Spleen (tissue), 11 donors: ENCODE results near the gene LGALS12. TPM values are rescaled to one million over a fixed set of nuclear protein-coding genes. Genes with fewer than 3 reads are reported as not detected.
A peak's percentile ranks its signal among the peaks of the same experiment; 100 is the strongest.

ENCODE experiments used
- DNase-seq: peaks from one replicate; pipeline ENCODE4 v3.0.0-alpha.2; 2020
- H3K27ac ChIP-seq, 8 donors: fragments of 200-600 bp; sonication (generic) in 7 of 8; 1 replicate in 4 of 8; 2 replicates in 4 of 8; pipeline versions ENCODE4 v1.5.0 to v1.8.0; 2016 to 2021; ENCODE audit warnings: inconsistent platforms in 4 of 8, mild to moderate bottlenecking in 4 of 8, moderate library complexity in 1 of 8
- H3K27me3 ChIP-seq, 7 donors: fragments of 200-600 bp; sonication (generic) in 6 of 7; replicated peaks in 1 of 7; 1 replicate in 4 of 7; 2 replicates in 3 of 7; pipeline versions ENCODE4 v1.5.0 to v1.8.0; 2016 to 2021; ENCODE audit warnings: inconsistent platforms in 3 of 7, mild to moderate bottlenecking in 1 of 7
- H3K36me3 ChIP-seq, 6 donors: fragments of 200-600 bp; sonication (generic) in 5 of 6; 1 replicate in 4 of 6; 2 replicates in 2 of 6; pipeline versions ENCODE4 v1.5.0 to v1.8.0; 2016 to 2021; ENCODE audit warnings: inconsistent platforms in 2 of 6
- H3K4me1 ChIP-seq, 6 donors: fragments of 200-600 bp; sonication (generic) in 5 of 6; 1 replicate in 3 of 6; 2 replicates in 3 of 6; pipeline versions ENCODE4 v1.5.0 to v1.8.0; 2016 to 2021; ENCODE audit warnings: inconsistent platforms in 3 of 6
- H3K4me3 ChIP-seq, 8 donors: fragments of 200-600 bp; sonication (generic) in 7 of 8; 1 replicate in 4 of 8; 2 replicates in 4 of 8; pipeline versions ENCODE4 v1.5.0 to v1.8.0; 2016 to 2021; ENCODE audit warnings: inconsistent platforms in 4 of 8, mild to moderate bottlenecking in 4 of 8, moderate library complexity in 2 of 8
- H3K9me3 ChIP-seq, 8 donors: fragments of 200-600 bp; sonication (generic) in 7 of 8; 1 replicate in 4 of 8; 2 replicates in 4 of 8; pipeline versions ENCODE4 v1.5.0 to v1.8.0; 2016 to 2021; ENCODE audit warnings: inconsistent platforms in 4 of 8
- POLR2A ChIP-seq, 3 donors: fragments of 450-650 bp; IDR thresholded peaks; one replicate each; pipeline ENCODE4 v1.5.1; 2017; ENCODE audit warnings: antibody characterized with exemption in 3 of 3, mild to moderate bottlenecking in 1 of 3
- POLR2AphosphoS5 ChIP-seq, 3 donors: sonication (generic); formaldehyde crosslinking; IDR thresholded peaks; one replicate each; pipeline ENCODE4 v1.5.1; 2017; ENCODE audit warnings: antibody characterized with exemption in 3 of 3
- WGBS, 5 donors: extraction: QIAGEN DNeasy Blood & Tissue Kit in 3 of 5; methylation state at CpG; one replicate each; pipeline versions ENCODE4 v1.1.5 to v1.1.7; 2013 to 2018; 5-methylcytosine and 5-hydroxymethylcytosine counted together
- intact Hi-C: fragments of 100-400 bp; cut with DNase I; formaldehyde crosslinking; loops from one replicate; pipeline ENCODE4 v1.15.0; 2023; ENCODE audit warnings: low total_unique reads
- polyA plus RNA-seq, 3 donors: library from polyadenylated mRNA; stranded (reverse); fragments of 200-250 nt; gene quantifications; one replicate each; pipeline ENCODE4 v1.2.1, GENCODE V29; 2013
- total RNA-seq, 7 donors: library from RNA; depleted of rRNA in 3 of 7; stranded (reverse); fragments of >200 nt in 3 of 7; fragmentation: NEBNext Ultra II Directional in 4 of 7; extraction: Animal tissue kit (Norgen Biotek cat#: 25700) in 4 of 7; gene quantifications; one replicate each; pipeline versions ENCODE4 v1.1.0 to v1.2.1, GENCODE V29; 2016 to 2021
- TF ChIP-seq, protein P1 (sequence below), 11 experiments: fragments of 200-600 bp in 7 of 11; fragments of 450-650 bp in 4 of 11; sonication (generic) in 4 of 11; IDR thresholded peaks in 8 of 11; conservative IDR thresholded peaks in 3 of 11; 1 replicate in 7 of 11; 2 replicates in 4 of 11; pipeline versions ENCODE4 v1.4.0 to v1.8.0; 2016 to 2021; ENCODE audit warnings: antibody characterized with exemption in 11 of 11, inconsistent platforms in 4 of 11, mild to moderate bottlenecking in 1 of 11
- donor health status: healthy with polysubstance abuse.
- donor health status: DM: no; HTN: no; CAD: no; lungs with moderate emphysema.
- donor health status: DM: no; HTN: no; CAD: no.
- donor health status: Bipolar disorder and iron deficiency.
- donor health status: healthy.
- donor health status: DM: no; HTN: no; CAD: no.
- donor health status: DM: yes; HTN: yes; CAD: no.

LGALS12 gene
- total and polyA plus RNA-seq, 10 donors = 0.24 to 3.5 (median 0.95) TPM; not detected in 1

DNA sequence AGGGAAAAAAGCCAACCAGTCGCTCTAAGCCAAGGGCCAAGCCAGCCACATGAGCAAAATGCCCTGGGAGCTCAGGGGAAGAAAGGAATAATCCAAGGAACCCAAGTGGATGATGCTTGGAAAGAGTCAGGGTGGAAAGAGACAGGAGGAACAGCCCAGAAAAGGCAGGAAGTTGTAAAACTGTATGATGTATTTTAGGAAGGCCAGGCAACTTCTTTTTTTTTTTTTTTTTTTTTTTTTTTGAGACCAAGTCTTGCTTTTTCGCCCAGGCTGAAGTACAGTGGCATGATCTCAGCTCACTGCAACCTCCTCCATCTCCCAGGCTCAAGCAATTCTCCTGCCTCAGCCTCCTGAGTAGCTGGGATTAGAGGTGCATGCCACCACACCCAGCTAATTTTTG lies 1.6 kb downstream of the LGALS12 start:
- intact Hi-C loops = no loop called here
- Histone ChIP-seq H3K27ac (peak overlapping the region in 3 of 8 donors; percentile 15 to 79 (median 67)), H3K36me3 (peaks cover 0 to 31% (median 0%) of the 10 kb centered on the region in 6 donors), H3K4me3 (no peak overlapping the region), H3K9me3 (no peaks in the 10 kb centered on the region), H3K4me1 (peaks cover 4 to 64% (median 37%) of the 10 kb centered on the region in 6 donors), H3K27me3 (peaks cover 0 to 11% (median 0%) of the 10 kb centered on the region in 7 donors)
- TF ChIP-seq POLR2AphosphoS5 (IDR thresholded peaks at IDR 0.05) (no peak), POLR2A (IDR thresholded peaks at IDR 0.05) (no peak)
- TF ChIP-seq, protein P1, sequence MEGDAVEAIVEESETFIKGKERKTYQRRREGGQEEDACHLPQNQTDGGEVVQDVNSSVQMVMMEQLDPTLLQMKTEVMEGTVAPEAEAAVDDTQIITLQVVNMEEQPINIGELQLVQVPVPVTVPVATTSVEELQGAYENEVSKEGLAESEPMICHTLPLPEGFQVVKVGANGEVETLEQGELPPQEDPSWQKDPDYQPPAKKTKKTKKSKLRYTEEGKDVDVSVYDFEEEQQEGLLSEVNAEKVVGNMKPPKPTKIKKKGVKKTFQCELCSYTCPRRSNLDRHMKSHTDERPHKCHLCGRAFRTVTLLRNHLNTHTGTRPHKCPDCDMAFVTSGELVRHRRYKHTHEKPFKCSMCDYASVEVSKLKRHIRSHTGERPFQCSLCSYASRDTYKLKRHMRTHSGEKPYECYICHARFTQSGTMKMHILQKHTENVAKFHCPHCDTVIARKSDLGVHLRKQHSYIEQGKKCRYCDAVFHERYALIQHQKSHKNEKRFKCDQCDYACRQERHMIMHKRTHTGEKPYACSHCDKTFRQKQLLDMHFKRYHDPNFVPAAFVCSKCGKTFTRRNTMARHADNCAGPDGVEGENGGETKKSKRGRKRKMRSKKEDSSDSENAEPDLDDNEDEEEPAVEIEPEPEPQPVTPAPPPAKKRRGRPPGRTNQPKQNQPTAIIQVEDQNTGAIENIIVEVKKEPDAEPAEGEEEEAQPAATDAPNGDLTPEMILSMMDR (IDR thresholded peaks at IDR 0.05 in 8 of 11, conservative IDR thresholded peaks at IDR 0.05 in 3 of 11) = no peak
- WGBS, 5 donors = 47 to 83% (median 79%) methylated on average over 2 of the region's 2 CpGs
- DNase-seq = no peak

DNA sequence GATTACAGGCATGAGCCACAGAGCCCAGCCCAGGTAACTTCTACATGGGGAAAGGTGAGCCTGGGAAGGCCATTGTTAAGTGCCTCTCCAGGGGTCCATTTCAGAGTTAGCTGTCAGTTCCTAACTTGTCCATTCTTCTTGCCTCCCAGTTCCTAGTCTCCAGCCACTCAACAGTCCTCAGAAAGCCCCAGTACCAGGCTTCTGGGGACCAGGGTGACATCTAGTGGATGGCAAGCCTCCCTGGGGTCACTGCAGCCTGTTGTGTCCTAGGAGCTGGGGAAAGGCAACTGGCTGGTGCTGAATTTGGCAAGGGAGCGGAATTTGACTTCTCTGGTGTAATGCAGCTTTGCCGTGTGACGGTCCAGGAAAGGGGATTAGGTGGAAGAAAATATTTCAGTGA lies 2.1 kb downstream of the LGALS12 start:
- no peak overlapping the region for H3K4me3 ChIP-seq
- TF ChIP-seq, protein P1 (IDR thresholded peaks at IDR 0.05 in 8 of 11, conservative IDR thresholded peaks at IDR 0.05 in 3 of 11) = peak in 4 of 11 experiments; percentile 17 to 29 (median 22)
- TF ChIP-seq POLR2AphosphoS5 (IDR thresholded peaks at IDR 0.05) = no peak
- intact Hi-C loops = no loop called here
- H3K27me3 ChIP-seq = peaks cover 0 to 11% (median 0%) of the 10 kb centered on the region in 7 donors
- peaks cover 4 to 59% (median 35%) of the 10 kb centered on the region in 6 donors for H3K4me1 ChIP-seq
- H3K36me3 ChIP-seq = peaks cover 0 to 36% (median 0%) of the 10 kb centered on the region in 6 donors
- DNase-seq = no peak
- WGBS, 5 donors = 79 to 91% (median 86%) methylated on average over 3 of the region's 3 CpGs
- peak overlapping the region in 1 of 8 donors; percentile 79 for H3K27ac ChIP-seq
- H3K9me3 ChIP-seq = no peaks in the 10 kb centered on the region

DNA sequence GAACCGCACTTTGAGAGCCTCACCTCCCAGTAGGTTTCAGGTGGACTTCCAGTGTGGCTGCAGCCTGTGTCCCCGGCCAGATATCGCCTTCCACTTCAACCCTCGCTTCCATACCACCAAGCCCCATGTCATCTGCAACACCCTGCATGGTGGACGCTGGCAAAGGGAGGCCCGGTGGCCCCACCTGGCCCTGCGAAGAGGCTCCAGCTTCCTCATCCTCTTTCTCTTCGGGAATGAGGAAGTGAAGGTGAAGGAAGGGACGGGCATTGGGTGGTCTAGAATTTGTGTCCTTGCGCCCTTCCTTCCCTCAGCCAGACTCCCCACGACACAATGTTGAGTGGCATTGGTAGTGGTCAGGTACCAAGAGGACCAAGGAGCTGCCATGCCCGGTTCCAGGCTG lies 2.9 kb downstream of the LGALS12 start:
- no peaks in the 10 kb centered on the region for H3K9me3 ChIP-seq
- intact Hi-C loops = no loop called here
- TF ChIP-seq POLR2AphosphoS5 (IDR thresholded peaks at IDR 0.05) = no peak
- TF ChIP-seq POLR2A (IDR thresholded peaks at IDR 0.05) = no peak
- TF ChIP-seq, protein P1 (IDR thresholded peaks at IDR 0.05 in 8 of 11, conservative IDR thresholded peaks at IDR 0.05 in 3 of 11) = no peak
- H3K27ac ChIP-seq = no peak overlapping the region
- WGBS, 5 donors = 65 to 79% (median 69%) methylated on average over 8 to 12 of the region's 12 CpGs
- H3K4me3 ChIP-seq = no peak overlapping the region
- peaks cover 0 to 11% (median 0%) of the 10 kb centered on the region in 7 donors for H3K27me3 ChIP-seq
- H3K36me3 ChIP-seq = peaks cover 0 to 42% (median 0%) of the 10 kb centered on the region in 6 donors
- H3K4me1 ChIP-seq = peaks cover 4 to 52% (median 33%) of the 10 kb centered on the region in 6 donors
- no peak for DNase-seq

DNA sequence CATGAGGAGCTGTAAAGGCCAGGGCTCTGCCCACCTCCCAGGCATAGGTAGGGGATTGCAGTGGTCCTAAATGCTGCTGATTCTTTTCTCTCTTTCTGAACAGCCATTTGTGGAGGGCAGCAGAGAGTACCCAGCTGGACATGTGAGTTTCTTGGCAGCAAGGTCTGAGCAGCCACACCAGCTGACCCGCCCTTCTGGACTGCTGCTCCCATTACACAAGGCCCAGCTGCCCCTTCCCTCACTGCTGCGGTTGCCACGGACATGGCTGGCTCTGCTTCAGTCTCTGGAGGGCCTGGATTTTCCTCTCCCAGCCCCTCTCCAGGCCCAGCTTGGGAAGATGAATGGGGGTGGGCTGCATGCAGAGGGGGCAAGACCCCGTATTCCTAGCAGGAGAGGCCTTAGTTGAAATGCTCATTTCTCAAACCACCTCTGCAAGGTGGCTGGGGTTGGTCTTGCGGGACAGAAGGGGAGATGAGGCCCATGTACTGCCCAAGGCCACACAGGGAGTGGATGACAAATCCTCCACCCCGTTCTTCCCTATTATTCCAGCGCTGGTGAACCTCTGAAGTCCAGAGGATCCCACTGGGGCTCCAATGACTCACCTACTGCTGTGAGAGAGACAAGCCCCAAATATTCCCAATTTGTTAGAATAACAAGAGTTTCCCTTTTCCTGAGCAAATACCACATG lies 4.6 kb downstream of the LGALS12 start:
- Histone ChIP-seq H3K27ac (no peak overlapping the region), H3K4me3 (no peak overlapping the region), H3K27me3 (peaks cover 0 to 8% (median 0%) of the 10 kb centered on the region in 7 donors), H3K4me1 (peaks cover under 1 to 34% (median 17%) of the 10 kb centered on the region in 6 donors), H3K9me3 (no peaks in the 10 kb centered on the region), H3K36me3 (peaks cover 0 to 51% (median 0%) of the 10 kb centered on the region in 6 donors)
- 73 to 86% (median 83%) methylated on average over 3 to 7 of the region's 7 CpGs for WGBS, 5 donors
- intact Hi-C loops = no loop called here
- no peak for DNase-seq
- TF ChIP-seq POLR2A (IDR thresholded peaks at IDR 0.05) (no peak), POLR2AphosphoS5 (IDR thresholded peaks at IDR 0.05) (no peak)
- TF ChIP-seq, protein P1 (IDR thresholded peaks at IDR 0.05 in 8 of 11, conservative IDR thresholded peaks at IDR 0.05 in 3 of 11) = no peak
